Endometrium (tissue), 2 donors: ENCODE measurements around the gene CNTN5.
A peak's percentile ranks its signal among the peaks of the same experiment; 100 is the strongest.

Source experiments
- FAIRE-seq: peaks from 2 replicates; lab custom pipeline; 2012; peaks lifted over from hg19 to GRCh38; lab: Jason Lieb, UNC
- donor health status: control.
- donor health status: control.

CNTN5 gene

GRCh38 chr11:99632969-99633368 is 612.2 kb downstream of the CNTN5 start:
- FAIRE-seq = no peak

DNA sequence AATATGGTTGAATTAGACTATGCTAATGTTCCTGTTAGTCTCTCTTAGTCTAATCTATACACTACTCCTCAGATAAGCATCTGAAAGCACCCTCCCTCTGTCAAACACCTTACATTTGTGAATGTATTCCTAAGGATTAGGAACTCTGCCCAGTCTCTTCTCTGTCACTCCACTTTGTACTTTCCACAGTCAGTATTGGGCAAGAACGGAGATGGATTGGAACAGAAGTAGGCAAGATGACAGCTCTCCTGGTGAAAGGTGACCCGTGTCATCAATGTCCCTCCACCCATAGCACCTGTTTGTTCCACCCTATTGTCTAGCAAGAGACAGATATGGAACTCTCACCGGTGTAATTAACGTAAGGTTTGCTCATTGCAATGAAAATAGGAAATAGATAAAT is 613.8 kb downstream of the CNTN5 start:
- FAIRE-seq = no peak

DNA sequence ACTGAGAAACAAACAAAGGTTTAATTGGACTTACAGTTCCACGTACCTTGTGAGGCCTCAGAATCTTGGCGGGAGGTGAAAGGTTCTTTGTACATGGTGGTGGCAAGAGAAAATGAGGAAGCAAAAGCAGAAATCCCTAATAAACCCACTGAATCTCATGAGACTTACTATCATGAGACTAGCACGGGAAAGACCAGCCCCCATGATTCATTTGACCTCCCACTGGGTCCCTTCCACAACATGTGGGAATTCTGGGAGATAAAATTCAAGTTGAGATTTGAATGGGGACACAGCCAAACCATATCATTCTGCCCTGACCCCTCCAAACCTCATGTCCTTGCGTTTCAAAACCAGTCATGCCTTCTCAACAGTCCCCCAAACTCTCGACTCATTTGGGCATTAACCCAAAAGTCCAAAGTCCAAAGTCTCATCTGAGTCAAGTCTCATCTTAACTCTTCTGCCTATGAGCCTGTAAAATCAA is 617.4 kb downstream of the CNTN5 start:
- FAIRE-seq = no peak

DNA sequence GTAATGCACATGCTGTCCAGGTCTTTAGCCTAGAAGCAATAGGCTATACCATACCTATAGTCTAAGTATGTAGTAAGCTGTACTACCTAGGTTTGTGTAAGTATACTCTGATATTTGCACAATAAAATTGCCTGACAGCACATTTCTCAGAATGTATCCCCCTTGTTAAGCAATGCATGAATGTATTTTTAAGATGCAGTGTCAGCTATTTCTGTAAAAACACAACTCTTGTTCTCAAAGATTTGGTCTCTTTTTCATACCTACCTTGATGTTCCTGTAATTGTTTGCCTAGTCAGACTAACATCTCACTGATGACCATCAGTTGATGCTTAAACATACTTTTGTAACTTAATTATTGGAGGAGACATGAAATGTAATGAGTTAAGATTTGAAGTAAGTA is 619.9 kb downstream of the CNTN5 start:
- FAIRE-seq = no peak

DNA sequence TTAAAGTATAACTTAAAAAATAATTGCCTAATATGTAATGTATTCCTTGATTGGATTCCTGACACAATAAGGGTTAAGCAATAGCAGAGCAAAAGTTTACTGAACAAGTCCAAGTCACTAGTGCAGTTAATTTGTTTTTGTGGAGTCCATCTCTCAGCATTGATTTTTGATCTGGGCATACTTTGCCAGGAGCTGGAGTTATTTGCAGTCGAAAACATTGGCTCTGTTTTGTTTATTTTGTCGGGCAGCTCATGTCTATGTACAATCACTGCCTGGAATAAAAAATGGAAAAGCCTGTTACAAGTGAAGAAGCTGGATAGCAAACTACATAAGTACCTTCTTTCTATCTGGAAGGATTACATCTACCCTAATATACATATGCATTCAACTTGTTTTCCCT is 625.2 kb downstream of the CNTN5 start:
- no peak for FAIRE-seq

DNA sequence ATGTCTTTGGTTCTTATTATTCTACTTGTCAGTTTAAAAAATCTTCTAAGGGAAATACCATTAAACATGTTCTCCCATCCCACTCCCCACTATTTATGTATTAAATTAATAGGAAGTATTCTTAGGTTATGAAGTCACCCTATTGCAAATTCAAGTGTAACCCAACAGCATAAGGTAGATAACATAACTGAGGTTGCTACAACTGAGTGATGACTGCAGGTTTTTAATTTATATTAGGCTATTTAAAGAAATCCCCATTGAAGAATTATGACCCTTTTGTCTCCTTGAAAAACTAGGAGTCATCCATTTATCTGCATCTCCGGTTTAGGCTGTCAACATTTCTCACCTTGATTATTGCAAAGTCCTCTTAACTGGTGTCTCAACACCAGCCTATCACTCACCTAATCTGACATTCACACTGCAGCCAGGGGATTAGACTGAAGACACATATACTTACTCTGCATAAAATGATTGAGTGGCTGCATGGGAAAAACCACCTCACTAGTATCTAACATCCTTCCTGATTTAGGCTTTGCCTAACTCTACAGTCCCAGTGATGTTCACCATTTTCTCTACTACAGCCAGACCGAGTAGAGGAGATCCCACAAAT is 649.4 kb downstream of the CNTN5 start:
- no peak for FAIRE-seq

DNA sequence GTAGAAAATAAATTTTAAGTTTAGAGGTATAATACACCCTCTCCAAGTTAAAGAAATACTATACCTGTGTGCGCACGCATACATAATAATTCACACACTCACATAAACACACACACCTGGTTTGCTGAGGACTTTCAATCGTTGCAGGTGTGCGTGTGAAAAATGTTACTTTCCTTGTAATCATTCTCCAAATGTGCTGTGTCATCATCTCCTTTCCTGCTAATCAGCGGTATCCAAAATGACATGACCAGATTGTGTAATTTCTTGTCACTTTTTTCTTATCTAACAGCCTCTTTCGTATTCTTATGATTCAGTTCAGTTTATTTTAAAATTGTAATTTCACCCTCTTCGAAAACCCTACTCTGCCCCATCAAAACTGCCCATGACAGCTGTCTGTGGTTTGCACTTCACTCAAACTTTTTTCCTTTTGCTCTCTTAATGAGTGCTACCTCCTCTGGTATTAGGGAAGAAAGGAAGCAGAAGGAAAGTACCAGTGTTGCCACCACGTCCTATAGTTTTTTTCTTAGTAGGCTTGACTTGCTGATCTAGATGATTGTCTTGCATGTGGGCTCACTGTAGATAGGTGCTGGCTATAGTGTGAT is 651.2 kb downstream of the CNTN5 start:
- no peak for FAIRE-seq

GRCh38 chr11:99676292-99676691 is 655.5 kb downstream of the CNTN5 start:
- no peak for FAIRE-seq

DNA sequence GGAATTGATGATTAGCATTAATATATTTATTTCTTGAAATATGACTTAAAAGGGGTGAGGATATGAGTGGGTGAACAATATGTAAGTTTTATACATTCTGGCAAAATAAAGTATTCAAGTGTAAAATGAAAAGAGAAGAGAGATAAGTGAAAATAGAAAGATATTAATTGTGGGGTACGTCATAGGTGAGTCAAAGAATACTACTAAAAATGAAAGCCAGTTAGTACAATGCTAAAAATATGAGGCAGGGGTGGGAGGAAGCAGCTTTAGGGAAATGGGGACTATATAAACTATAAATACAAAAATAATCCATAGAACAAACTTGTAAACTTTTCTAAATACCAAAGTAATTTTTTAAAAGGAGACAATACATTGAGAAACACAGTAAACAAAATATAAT is 661.4 kb downstream of the CNTN5 start:
- FAIRE-seq = no peak

- FAIRE-seq = no peak
Measured at GRCh38 chr11:99682646-99683045, 661.9 kb downstream of the CNTN5 start.

DNA sequence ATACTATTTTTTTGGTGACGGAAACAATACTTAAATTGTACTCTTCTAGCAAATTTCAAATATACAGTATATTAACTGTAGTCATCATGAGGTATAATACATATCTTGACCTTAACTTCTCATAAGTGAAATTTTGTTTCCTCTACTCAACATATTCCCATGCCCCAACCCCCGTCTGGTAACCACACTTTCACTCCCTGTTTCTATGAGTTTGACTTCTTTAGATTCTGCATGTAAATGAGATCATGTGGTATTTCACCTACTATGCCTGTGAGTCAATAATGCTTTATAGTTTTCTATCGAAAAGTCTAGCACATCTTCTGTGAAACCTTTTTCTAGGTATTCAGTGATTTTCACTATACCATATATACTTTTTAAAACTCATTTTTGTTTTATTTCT is 663.2 kb downstream of the CNTN5 start:
- no peak for FAIRE-seq

DNA sequence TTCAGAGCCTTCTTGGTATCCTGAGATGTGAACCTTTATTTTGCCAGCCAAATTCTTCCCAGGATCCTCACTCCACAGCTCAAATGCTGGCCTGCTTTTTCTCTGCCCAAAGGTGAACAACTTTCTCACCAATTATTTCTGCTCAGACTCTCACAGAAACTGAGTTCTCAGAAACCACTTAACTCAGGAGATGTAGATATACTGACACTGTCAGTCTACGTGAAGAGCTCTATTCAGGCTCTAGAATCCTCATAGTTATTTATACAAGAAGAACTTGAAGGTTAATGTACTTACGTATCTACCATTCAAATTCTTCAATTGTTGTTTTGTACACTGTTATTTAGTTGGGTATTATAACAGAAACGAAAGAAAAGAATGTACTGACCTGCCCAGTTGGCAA is 666.1 kb downstream of the CNTN5 start:
- FAIRE-seq = no peak

- FAIRE-seq = no peak
Measured at GRCh38 chr11:99687320-99687719, 666.6 kb downstream of the CNTN5 start.

- FAIRE-seq = no peak
Measured at GRCh38 chr11:99693941-99694492, 673.3 kb downstream of the CNTN5 start.

- no peak for FAIRE-seq
Measured at GRCh38 chr11:99695106-99695505, 674.4 kb downstream of the CNTN5 start.

GRCh38 chr11:99706848-99707247 is 686.1 kb downstream of the CNTN5 start:
- no peak for FAIRE-seq

GRCh38 chr11:99708928-99709672 is 688.4 kb downstream of the CNTN5 start:
- FAIRE-seq = peak; percentile 26

DNA sequence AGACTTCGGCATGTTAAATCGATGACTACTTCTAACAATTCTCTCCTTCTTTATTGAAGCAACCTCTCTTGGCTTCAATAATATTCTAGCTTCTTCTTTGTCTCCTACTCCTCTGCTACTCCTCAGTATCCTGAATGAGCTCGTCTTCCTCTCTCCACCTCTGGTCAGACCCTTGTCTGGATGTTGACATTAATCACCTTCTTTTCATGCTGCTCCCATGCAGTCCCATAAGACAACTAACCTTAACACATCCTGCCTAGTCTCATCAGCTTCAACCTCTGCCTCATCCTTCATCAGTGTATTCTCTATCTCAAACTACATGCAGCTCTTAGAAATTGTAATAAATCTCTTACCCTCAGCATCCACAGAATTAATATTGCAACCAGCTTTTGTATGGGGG is 695.6 kb downstream of the CNTN5 start:
- FAIRE-seq = no peak

GRCh38 chr11:99718291-99718690 is 697.5 kb downstream of the CNTN5 start:
- FAIRE-seq = no peak

GRCh38 chr11:99739464-99740089 is 718.8 kb downstream of the CNTN5 start:
- FAIRE-seq = peak; percentile 58

DNA sequence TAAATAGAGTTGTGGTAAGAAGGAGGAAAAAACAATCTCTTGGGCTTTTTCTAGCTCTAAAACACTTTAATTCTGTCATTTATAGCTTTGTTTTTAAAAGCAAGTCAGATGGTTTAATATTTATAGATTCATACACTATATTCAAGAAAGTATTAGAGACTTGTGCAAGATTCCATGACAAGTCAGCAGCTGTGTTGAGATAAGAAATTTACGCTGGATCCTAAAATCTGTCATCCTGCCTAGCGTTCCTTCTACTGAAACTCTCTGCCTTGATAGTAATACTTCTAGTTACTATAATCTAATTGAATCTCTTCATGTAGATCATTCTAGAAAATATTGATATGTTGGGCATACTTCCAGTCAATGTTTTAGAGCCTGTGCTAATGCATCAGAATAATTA is 721.8 kb downstream of the CNTN5 start:
- FAIRE-seq = no peak

DNA sequence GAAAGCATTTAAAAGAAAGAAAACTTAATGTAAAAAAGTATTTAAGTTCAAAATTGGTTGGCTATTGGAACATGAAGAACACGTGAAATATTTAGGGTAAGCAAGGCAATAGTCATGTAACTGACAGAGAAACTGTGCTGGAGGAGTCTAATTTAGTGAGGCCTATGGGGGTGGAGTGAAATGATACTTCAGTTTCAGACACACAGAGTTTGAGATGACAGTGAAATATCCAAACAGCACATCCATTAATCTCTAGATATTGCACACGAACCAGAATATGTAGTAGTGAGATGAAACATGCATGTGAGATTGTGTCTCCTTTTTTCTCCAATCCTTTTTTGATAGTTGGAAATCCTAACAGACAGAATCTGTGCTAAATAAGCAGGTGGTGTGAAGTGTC is 739.0 kb downstream of the CNTN5 start:
- FAIRE-seq = no peak

GRCh38 chr11:99766811-99767210 is 746.1 kb downstream of the CNTN5 start:
- no peak for FAIRE-seq
